ENCODE measurements around the gene STARD5. TPM values are rescaled to one million over a fixed set of nuclear protein-coding genes. Genes with fewer than 3 reads are reported as not detected.
A peak's percentile ranks its signal among the peaks of the same experiment; 100 is the strongest.

STARD5 gene
- total and polyA plus RNA-seq, 9 of the 15 experiments (the other 6 are each of a cell fraction or from before 2014, with no cell fraction given), result 1.7 to 5.7 (median 2.2) TPM

GRCh38 chr15:81265944-81266775 is 57.8 kb downstream of the STARD5 start:
- FAIRE-seq, result peak; percentile 95
- TF ChIP-seq ETS1 (conservative IDR thresholded peaks at IDR 0.05; ENCODE audit: control insufficient read depth, low read depth, low read length), result no peak
- TF ChIP-seq FOXA1 (IDR thresholded peaks at IDR 0.05; ENCODE audit: borderline replicate concordance), result no peak
- no peak for TF ChIP-seq CBX2 (IDR thresholded peaks at IDR 0.05; ENCODE audit: insufficient read depth, low read length, poor library complexity, severe bottlenecking)
- TF ChIP-seq ZNF175 (CRISPR knock-in tag; IDR thresholded peaks at IDR 0.05; ENCODE audit: low read depth), result no peak
- peak; percentile 80 for TF ChIP-seq CC2D1A (IDR thresholded peaks at IDR 0.05)
- no peak for TF ChIP-seq TEAD2 (tag; IDR thresholded peaks at IDR 0.05)
- no peak for TF ChIP-seq ZNF140 (CRISPR knock-in tag; IDR thresholded peaks at IDR 0.05)
- peak; percentile 83 to 87 for TF ChIP-seq MNT (conservative IDR thresholded peaks at IDR 0.05)
- no peak for TF ChIP-seq POLR2H (tag; IDR thresholded peaks at IDR 0.05; ENCODE audit: low read depth)
- no peak for TF ChIP-seq MEF2A (IDR thresholded peaks at IDR 0.05; ENCODE audit: control insufficient read depth, low read depth, low read length)
- TF ChIP-seq ATF1 (CRISPR knock-in tag; IDR thresholded peaks at IDR 0.05), result no peak
- 0 out of 2 replicates have a peak, but pooled peaks have one; percentile 27 for TF ChIP-seq ATF1 (tag; IDR thresholded peaks at IDR 0.05)
- TF ChIP-seq ZKSCAN1 (IDR thresholded peaks at IDR 0.05; ENCODE audit: low read depth, low read length), result no peak
- TF ChIP-seq HDAC8 (tag; IDR thresholded peaks at IDR 0.05), result no peak
- no peak for TF ChIP-seq ZNF232 (CRISPR knock-in tag; IDR thresholded peaks at IDR 0.05)
- peak; percentile 29; the same call in 1 of the 2 replicates for TF ChIP-seq SMARCA4 (IDR thresholded peaks at IDR 0.05)
- TF ChIP-seq ZNF133 (CRISPR knock-in tag; IDR thresholded peaks at IDR 0.05), result no peak
- no peak for TF ChIP-seq PREB (CRISPR knock-in tag; IDR thresholded peaks at IDR 0.05)
- TF ChIP-seq BCOR (IDR thresholded peaks at IDR 0.05), result no peak

More at GRCh38 chr15:81265944-81266775, 57.8 kb downstream of the STARD5 start:
- H4K20me1 ChIP-seq (replicated peaks; ENCODE audit: control insufficient read depth, insufficient read depth, low read length), result no peaks in the 10 kb centered on the region
- ChIA-PET POLR2A (interaction anchor here (0.6 to 2.8 kb wide), 12 partner anchors 14 to 289 kb away, joined by 3 to 15 read pairs (median 4); no protein-coding TSS in a partner anchor), CTCF (ENCODE audit: low intra/inter-chr PET ratio) (interaction anchor here (0.6 to 4.5 kb wide), 12 partner anchors 9 to 811 kb away, joined by 3 to 115 read pairs (median 4); no protein-coding TSS in a partner anchor)
- H2AFZ ChIP-seq (ENCODE audit: low read depth, low read length), result peak overlapping the region; percentile 98
- peaks cover 3% of the 10 kb centered on the region; the same call in 2 of the 3 replicates for H3K36me3 ChIP-seq (ENCODE audit: control insufficient read depth, insufficient read depth, low read length)
- DNase-seq (ENCODE audit: extremely low read depth in 1 of 4, low spot score in 3 of 4) (peak; percentile 90 to 92 (median 90)), ATAC-seq (peak; percentile 98)
- H3K9ac ChIP-seq (ENCODE audit: insufficient read depth in 1 of 2, low read depth in 2 of 2, low read length in 2 of 2), result peak overlapping the region in 1 of 2 experiments; percentile 59; a peak in 2 of 4 replicates
- no peak overlapping the region for H3K4me3 ChIP-seq
- in situ Hi-C loops (cut with MboI), result loop anchor here (5.0 to 10.0 kb wide), 4 partner anchors 104 to 811 kb away; no protein-coding TSS in a partner anchor
- 3% methylated on average over 14 of the region's 14 CpGs for WGBS (ENCODE audit: insufficient coverage, low coverage, missing lambda C conversion rate)
- H3K9me3 ChIP-seq (replicated peaks; ENCODE audit: control insufficient read depth, insufficient read depth, low read depth, low read length), result no peaks in the 10 kb centered on the region
- H3K27me3 ChIP-seq (ENCODE audit: control insufficient read depth in 2 of 2, insufficient read depth in 2 of 2, low read length in 2 of 2), result no peaks in the 10 kb centered on the region
- H3K79me2 ChIP-seq (ENCODE audit: control insufficient read depth, insufficient read depth, low read length), result no peaks in the 10 kb centered on the region
- peak overlapping the region; percentile 63 for H3K27ac ChIP-seq (ENCODE audit: extremely low read depth, low read depth, low read length)
- intact Hi-C loops (cut with micrococcal nuclease), result loop anchor here (1.0 to 5.0 kb wide), 5 partner anchors 111 to 809 kb away; no protein-coding TSS in a partner anchor
- no TSS peak for BruUV-seq (replicated peaks)
- H3K9me1 ChIP-seq (ENCODE audit: control insufficient read depth, insufficient read depth, low read length), result no peaks in the 10 kb centered on the region
- peaks cover 2 to 13% of the 10 kb centered on the region in 2 experiments; a peak in 3 of 5 replicates for H3K4me1 ChIP-seq (replicated peaks in 1 of 2; ENCODE audit: control insufficient read depth in 2 of 2, insufficient read depth in 2 of 2, low read length in 2 of 2)
- peak overlapping the region; percentile 77 for H3K4me2 ChIP-seq (ENCODE audit: insufficient read depth, low read length)
